SK-N-SH treated with all-trans-retinoic acid at 6 μM for 48 hours (cell line): ENCODE results near the gene EPS8L3.
"Not testable (repeated sequence)": the region's sequence is repeated elsewhere in the genome, so short reads cannot be mapped to it uniquely, and the experiment has no call there.

Experiments
- ATAC-seq: fragments of 200-7000 bp; cut with Tn5 transposase; 3 replicates; pipeline ENCODE4 v1.9.1; 2020; ENCODE audit warnings: mild to moderate bottlenecking, moderate library complexity
- ARNTL ChIP-seq: fragments of 450-650 bp; formaldehyde crosslinking; IDR thresholded peaks from 2 replicates; pipeline ENCODE4 v1.5.0; 2020; ENCODE audit warnings: low read depth, mild to moderate bottlenecking, moderate library complexity, borderline replicate concordance
- BACH2 ChIP-seq: fragments of 250-450 bp; sonication (Bioruptor Pico); IDR thresholded peaks from 2 replicates; pipeline ENCODE4 v1.9.0; 2021; ENCODE audit warnings: mild to moderate bottlenecking, borderline replicate concordance
- CSDC2 ChIP-seq: fragments of 250-450 bp; sonication (Bioruptor Pico); IDR thresholded peaks from 2 replicates; pipeline ENCODE4 v1.5.0; 2020; ENCODE audit warnings: mild to moderate bottlenecking, moderate library complexity
- ESRRG ChIP-seq: fragments of 250-450 bp; sonication (Bioruptor Pico); IDR thresholded peaks from 2 replicates; pipeline ENCODE4 v1.6.1; 2021; ENCODE audit warnings: mild to moderate bottlenecking
- GLIS3 ChIP-seq: fragments of 250-450 bp; sonication (Bioruptor Pico); IDR thresholded peaks from 2 replicates; pipeline ENCODE4 v1.5.0; 2020; ENCODE audit warnings: mild to moderate bottlenecking, moderate library complexity
- ISL1 ChIP-seq: fragments of 250-450 bp; sonication (Bioruptor Pico); IDR thresholded peaks from 2 replicates; pipeline ENCODE4 v2.1.2; 2022; ENCODE audit warnings: mild to moderate bottlenecking, moderate library complexity
- OSR1 ChIP-seq: fragments of 250-450 bp; sonication (Bioruptor Pico); IDR thresholded peaks from 2 replicates; pipeline ENCODE4 v1.8.0; 2022; ENCODE audit warnings: moderate library complexity, mild to moderate bottlenecking, inconsistent platforms
- PPARA ChIP-seq: fragments of 250-450 bp; sonication (Bioruptor Pico); IDR thresholded peaks from 2 replicates; pipeline ENCODE4 v1.5.0; 2020; ENCODE audit warnings: mild to moderate bottlenecking, borderline replicate concordance
- RARB ChIP-seq: fragments of 250-450 bp; sonication (Bioruptor Pico); IDR thresholded peaks from 2 replicates; pipeline ENCODE4 v1.8.0; 2021; ENCODE audit warnings: mild to moderate bottlenecking, moderate library complexity
- SNAI2 ChIP-seq: fragments of 250-450 bp; sonication (Bioruptor Pico); IDR thresholded peaks from 2 replicates; pipeline ENCODE4 v1.5.0; 2020; ENCODE audit warnings: mild to moderate bottlenecking, moderate library complexity
- TCF4 ChIP-seq: fragments of 250-450 bp; sonication (Bioruptor Pico); IDR thresholded peaks from 2 replicates; pipeline ENCODE4 v1.8.0; 2021; ENCODE audit warnings: mild to moderate bottlenecking, moderate library complexity, borderline replicate concordance
- TOX ChIP-seq: fragments of 250-450 bp; sonication (Bioruptor Pico); IDR thresholded peaks from 2 replicates; pipeline ENCODE4 v1.8.0; 2021; ENCODE audit warnings: mild to moderate bottlenecking, moderate library complexity, borderline replicate concordance
- ZC3H10 ChIP-seq: fragments of 250-450 bp; sonication (Bioruptor Pico); IDR thresholded peaks from 2 replicates; pipeline ENCODE4 v1.5.1; 2021; ENCODE audit warnings: mild to moderate bottlenecking, moderate library complexity
- ZFP3 ChIP-seq: fragments of 250-450 bp; sonication (Bioruptor Pico); IDR thresholded peaks from 2 replicates; pipeline ENCODE4 v1.5.0; 2020; ENCODE audit warnings: mild to moderate bottlenecking, moderate library complexity
- ZFP30 ChIP-seq: fragments of 450-650 bp; formaldehyde crosslinking; IDR thresholded peaks from 2 replicates; pipeline ENCODE4 v1.5.0; 2022; ENCODE audit warnings: mild to moderate bottlenecking, moderate library complexity
- ZNF565 ChIP-seq: fragments of 450-650 bp; formaldehyde crosslinking; conservative IDR thresholded peaks from 2 replicates; pipeline ENCODE4 v1.5.0; 2020; ENCODE audit warnings: low read depth, mild to moderate bottlenecking, moderate library complexity
- ZNF70 ChIP-seq: fragments of 450-650 bp; formaldehyde crosslinking; IDR thresholded peaks from 2 replicates; pipeline ENCODE4 v1.5.0; 2020; ENCODE audit warnings: mild to moderate bottlenecking, moderate library complexity
- ZNF8 ChIP-seq: fragments of 450-650 bp; formaldehyde crosslinking; IDR thresholded peaks from 2 replicates; pipeline ENCODE4 v1.5.0; 2020; ENCODE audit warnings: mild to moderate bottlenecking, moderate library complexity
- TF ChIP-seq, protein P1 (sequence below): fragments of 250-450 bp; sonication (Bioruptor Pico); IDR thresholded peaks from 2 replicates; pipeline ENCODE4 v1.5.1; 2020; ENCODE audit warnings: low read depth, mild to moderate bottlenecking, moderate library complexity
- TF ChIP-seq, protein P2 (sequence below): fragments of 250-450 bp; sonication (Bioruptor Pico); IDR thresholded peaks from 2 replicates; pipeline ENCODE4 v1.5.1; 2021; ENCODE audit warnings: mild to moderate bottlenecking, moderate library complexity
- TF ChIP-seq, protein P3 (sequence below): fragments of 250-450 bp; sonication (Bioruptor Pico); IDR thresholded peaks from 2 replicates; pipeline ENCODE4 v1.8.0; 2021; ENCODE audit warnings: low read depth, mild to moderate bottlenecking, moderate library complexity, borderline replicate concordance

EPS8L3 gene

DNA sequence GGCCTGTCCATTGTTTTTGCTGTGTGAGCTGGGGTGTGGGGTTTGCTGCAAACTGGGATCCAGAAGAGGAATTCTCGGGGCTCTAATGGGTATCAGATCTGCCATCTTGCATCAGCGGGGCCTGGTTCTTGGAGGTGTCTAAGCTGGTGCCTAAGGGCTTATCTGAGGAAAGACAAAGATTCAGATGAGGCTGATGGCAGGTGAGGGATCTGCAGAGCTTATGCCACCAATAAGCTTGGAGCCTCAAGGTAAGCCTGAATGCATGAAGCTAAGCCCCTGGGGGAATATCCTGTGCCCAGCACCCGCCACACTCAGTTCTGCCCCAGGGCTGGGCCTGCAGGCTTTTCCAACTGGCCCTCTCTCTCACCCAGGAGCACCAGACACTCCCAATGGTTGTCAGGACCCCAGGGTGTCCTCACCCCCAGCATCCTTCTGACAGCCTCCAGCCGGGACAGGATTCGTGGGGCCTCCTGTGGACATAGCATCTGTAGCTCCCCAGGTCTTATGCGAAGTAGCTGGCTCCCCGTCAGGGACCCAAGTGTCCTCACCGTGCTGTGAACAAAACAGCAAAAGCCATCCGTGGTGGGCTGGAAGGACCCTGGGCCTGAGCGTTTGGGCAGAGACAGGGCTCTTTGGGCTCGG is 13.4 kb downstream of the EPS8L3 start:
- no peak for ATAC-seq
- TF ChIP-seq OSR1 (no peak), ZNF70 (CRISPR knock-in tag) (no peak), BACH2 (no peak), RARB (no peak), ESRRG (CRISPR knock-in tag) (no peak)

DNA sequence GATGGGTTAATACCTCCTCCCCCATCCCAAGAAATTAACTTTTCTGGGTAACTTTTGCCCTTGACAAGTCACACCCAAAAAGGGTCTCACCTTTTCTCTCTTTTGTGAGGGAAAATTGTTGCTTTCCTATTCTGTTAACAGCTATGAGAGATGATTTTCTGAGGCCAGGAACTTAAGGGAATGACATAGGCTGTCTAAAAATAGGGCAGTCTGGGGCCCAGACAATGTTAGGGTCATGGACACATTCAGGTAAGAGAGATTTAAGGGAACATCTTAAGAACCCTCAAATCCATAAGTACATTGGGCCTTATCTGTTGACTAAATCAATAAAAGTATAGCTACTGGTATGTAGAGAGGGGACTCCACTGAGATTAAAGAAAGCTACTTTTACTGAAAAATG is 14.5 kb downstream of the EPS8L3 start:
- no peak for TF ChIP-seq ISL1
- TF ChIP-seq TCF4 = no peak
- TF ChIP-seq, protein P1, sequence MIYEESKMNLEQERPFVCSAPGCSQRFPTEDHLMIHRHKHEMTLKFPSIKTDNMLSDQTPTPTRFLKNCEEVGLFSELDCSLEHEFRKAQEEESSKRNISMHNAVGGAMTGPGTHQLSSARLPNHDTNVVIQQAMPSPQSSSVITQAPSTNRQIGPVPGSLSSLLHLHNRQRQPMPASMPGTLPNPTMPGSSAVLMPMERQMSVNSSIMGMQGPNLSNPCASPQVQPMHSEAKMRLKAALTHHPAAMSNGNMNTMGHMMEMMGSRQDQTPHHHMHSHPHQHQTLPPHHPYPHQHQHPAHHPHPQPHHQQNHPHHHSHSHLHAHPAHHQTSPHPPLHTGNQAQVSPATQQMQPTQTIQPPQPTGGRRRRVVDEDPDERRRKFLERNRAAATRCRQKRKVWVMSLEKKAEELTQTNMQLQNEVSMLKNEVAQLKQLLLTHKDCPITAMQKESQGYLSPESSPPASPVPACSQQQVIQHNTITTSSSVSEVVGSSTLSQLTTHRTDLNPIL (CRISPR knock-in tag) = no peak
- no peak for TF ChIP-seq ARNTL
- TF ChIP-seq, protein P2, sequence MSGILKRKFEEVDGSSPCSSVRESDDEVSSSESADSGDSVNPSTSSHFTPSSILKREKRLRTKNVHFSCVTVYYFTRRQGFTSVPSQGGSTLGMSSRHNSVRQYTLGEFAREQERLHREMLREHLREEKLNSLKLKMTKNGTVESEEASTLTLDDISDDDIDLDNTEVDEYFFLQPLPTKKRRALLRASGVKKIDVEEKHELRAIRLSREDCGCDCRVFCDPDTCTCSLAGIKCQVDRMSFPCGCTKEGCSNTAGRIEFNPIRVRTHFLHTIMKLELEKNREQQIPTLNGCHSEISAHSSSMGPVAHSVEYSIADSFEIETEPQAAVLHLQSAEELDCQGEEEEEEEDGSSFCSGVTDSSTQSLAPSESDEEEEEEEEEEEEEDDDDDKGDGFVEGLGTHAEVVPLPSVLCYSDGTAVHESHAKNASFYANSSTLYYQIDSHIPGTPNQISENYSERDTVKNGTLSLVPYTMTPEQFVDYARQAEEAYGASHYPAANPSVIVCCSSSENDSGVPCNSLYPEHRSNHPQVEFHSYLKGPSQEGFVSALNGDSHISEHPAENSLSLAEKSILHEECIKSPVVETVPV (CRISPR knock-in tag) = no peak
- no peak for TF ChIP-seq TOX (CRISPR knock-in tag)
- no peak for TF ChIP-seq SNAI2 (CRISPR knock-in tag)
- no peak for TF ChIP-seq OSR1
- TF ChIP-seq ZNF70 (CRISPR knock-in tag) = no peak
- no peak for TF ChIP-seq RARB
- TF ChIP-seq PPARA (CRISPR knock-in tag) = no peak
- no peak for TF ChIP-seq ZC3H10 (CRISPR knock-in tag)
- no peak for TF ChIP-seq CSDC2 (CRISPR knock-in tag)
- ATAC-seq = no peak

DNA sequence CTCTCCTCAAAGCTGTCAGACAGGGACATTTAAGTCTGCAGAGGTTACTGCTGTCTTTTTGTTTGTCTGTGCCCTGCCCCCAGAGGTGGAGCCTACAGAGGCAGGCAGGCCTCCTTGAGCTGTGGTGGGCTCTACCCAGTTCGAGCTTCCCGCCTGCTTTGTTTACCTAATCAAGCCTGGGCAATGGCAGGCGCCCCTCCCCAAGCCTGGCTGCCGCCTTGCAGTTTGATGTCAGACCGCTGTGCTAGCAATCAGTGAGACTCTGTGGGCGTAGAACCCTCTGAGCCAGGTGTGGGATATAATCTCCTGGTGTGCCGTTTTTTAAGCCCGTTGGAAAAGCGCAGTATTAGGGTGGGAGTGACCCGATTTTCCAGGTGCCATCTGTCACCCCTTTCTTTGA is 15.4 kb downstream of the EPS8L3 start:
- not testable (repeated sequence) for ATAC-seq

DNA sequence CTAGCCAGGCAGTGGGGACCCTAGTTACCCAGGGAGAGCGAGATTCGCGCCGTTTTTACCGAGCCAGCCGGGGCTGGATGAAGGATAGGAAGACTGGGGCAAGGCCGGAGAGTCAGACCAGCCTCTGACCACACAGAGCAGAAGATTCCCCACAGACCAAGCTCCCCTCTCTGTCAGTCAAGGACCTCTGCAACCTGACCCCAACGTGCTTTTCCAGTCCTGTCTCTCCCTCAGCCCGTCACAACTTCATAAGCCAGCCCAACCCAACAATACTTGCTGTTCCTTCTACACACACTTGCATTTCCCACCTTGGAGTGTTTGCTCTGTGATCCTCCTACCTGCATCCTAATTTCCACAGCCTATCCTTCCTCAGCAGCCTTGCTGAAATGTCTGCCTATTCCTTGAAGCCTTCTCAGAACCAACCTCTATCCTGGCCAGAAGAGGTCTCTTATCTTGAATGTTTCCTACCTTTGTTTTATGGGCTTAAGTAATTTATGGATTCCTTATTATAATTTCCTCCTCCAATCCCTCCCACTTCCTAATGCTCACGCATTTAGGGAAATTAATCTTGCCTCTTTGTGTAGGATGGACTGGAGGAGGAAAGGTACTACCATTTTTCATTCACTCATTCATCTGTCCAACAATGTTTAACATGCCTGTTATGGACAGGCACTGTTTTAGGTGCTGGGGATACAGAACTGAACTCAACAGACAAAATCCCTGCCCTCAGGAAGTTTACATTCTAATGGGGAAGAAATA is 22.9 kb downstream of the EPS8L3 start, which contains the start of gene GSTM3:
Gene GSTM3, minus strand, starts transcription at position 424 of the 759 bp plus-strand sequence. CDS start 751 bp downstream, outside the sequence.
- no peak for TF ChIP-seq ARNTL
- TF ChIP-seq TCF4 = no peak
- TF ChIP-seq, protein P3, sequence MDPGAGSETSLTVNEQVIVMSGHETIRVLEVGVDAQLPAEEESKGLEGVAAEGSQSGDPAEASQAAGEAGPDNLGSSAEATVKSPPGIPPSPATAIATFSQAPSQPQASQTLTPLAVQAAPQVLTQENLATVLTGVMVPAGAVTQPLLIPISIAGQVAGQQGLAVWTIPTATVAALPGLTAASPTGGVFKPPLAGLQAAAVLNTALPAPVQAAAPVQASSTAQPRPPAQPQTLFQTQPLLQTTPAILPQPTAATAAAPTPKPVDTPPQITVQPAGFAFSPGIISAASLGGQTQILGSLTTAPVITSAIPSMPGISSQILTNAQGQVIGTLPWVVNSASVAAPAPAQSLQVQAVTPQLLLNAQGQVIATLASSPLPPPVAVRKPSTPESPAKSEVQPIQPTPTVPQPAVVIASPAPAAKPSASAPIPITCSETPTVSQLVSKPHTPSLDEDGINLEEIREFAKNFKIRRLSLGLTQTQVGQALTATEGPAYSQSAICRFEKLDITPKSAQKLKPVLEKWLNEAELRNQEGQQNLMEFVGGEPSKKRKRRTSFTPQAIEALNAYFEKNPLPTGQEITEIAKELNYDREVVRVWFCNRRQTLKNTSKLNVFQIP = no peak
- no peak for TF ChIP-seq TOX (CRISPR knock-in tag)
- no peak for TF ChIP-seq OSR1
- no peak for TF ChIP-seq ZFP30 (CRISPR knock-in tag)
- no peak for TF ChIP-seq SNAI2 (CRISPR knock-in tag)
- no peak for TF ChIP-seq ZNF8 (CRISPR knock-in tag)
- ATAC-seq = peak; percentile 58

DNA sequence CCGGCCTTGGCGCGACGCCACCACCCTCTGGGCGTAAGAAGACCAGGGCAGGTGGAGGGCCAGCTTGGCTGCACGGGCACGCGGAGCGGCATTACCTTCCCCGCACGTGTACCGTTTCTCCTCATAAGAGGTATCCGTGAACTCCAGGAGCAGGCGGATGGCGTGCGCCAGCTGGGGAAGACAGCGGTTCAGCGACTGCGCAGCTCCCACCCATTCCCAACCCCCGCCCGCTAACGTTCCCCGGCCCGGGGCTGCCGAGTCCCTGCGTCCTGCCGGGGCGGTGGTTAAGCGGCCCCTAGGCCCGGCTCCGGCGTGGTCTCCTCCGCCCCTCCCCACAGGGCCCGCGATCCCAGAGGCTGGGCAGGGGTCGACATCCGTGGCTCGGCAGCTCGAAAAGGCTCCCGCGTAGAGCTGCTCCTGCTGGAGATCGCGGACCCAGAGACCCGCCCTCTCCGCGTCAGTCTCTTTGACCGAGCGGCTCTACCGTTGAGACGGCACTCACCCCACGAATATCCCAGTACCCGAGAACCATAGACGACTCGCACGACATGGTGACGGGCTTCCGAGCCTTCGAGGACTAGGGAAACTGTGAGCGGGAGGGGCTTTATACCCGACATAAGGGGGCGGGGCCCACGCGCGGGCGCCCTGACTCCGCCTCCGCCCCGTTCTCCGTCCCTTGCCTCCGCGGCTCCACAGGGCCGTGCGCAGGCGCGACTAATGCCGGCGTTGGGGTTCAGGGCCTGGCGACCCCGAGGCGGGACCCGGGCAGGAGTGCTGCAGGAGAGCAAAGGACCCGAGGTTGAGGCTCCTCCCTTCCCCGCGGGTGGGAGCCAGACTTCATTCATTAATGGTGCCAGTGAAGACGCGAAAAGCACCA is 23.7 kb downstream of the EPS8L3 start:
- peak; percentile 96 for ATAC-seq
- TF ChIP-seq ZFP30 (CRISPR knock-in tag) (no peak), BACH2 (no peak), SNAI2 (CRISPR knock-in tag) (no peak), ESRRG (CRISPR knock-in tag) (no peak), ZFP3 (CRISPR knock-in tag) (no peak), TOX (CRISPR knock-in tag) (no peak), GLIS3 (no peak), ZNF70 (CRISPR knock-in tag) (no peak), OSR1 (no peak), TCF4 (no peak), ZNF565 (CRISPR knock-in tag) (no peak), PPARA (CRISPR knock-in tag) (no peak), RARB (no peak)
- TF ChIP-seq, protein P2 (CRISPR knock-in tag) = no peak
- TF ChIP-seq, protein P1 (CRISPR knock-in tag) = no peak
